Hematopoietic multipotent progenitor cell (in vitro differentiated cells): ENCODE results near the gene CPLX1. TPM values are rescaled to one million over a fixed set of nuclear protein-coding genes. Genes with fewer than 3 reads are reported as not detected.
A peak's percentile ranks its signal among the peaks of the same experiment; 100 is the strongest.

Experiments
- DNase-seq, 3 donors: peaks; one replicate each; pipeline ENCODE4 v3.0.0-alpha.2; 2011 to 2015; ENCODE audit warnings: low read depth in 2 of 3, low spot score in 2 of 3
- total RNA-seq: library from RNA; depleted of rRNA; stranded (reverse); fragments of >200 nt; gene quantifications from one replicate; pipeline ENCODE4 v1.2.3, GENCODE V29; 2012

Gene CPLX1
- total RNA-seq, 1 donor, result not detected

GRCh38 chr4:833731-834367 is 7.9 kb upstream of the CPLX1 start:
- no peak for DNase-seq

DNA sequence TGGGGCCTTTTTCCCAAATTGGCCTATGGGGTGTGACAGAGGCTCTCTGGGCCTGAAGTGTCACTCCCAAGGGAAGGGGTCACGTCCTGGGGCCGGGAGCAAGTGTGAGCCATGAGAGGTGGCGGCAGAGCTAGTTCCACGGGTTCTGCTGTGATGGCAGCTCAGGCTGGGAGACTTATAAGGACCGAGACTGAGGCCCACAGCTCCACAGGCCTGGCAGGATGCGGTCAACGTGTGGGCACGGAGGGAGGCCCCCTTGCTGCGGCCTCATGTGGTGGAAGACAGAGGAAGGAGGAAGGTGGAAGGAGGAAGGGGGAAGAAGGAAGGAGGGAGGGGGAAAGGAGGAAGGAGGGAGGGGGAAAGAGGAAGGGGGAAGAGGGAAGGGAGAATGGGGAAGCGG is 7.2 kb upstream of the CPLX1 start:
- DNase-seq, result no peak

- no peak for DNase-seq
Measured at GRCh38 chr4:832536-832935, 6.6 kb upstream of the CPLX1 start.

DNA sequence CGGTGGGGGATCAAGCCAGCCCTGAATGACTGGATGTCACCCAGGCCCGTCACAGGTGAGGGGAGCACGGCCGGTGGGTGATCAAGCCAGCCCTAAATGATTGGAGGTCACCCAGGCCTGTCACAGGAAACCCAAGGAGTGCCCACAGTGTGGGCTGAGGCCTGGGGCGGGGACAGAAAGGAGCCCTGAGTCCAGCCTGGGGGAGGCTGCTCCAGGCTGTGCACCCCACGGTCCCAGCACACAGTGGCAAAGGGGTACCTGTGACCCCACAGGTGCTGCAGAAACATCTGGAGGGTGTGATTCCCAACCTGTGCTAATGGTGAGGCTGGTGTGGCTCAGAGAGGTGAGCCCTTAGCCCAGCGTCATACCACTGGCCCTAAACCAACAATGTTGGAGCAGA is 6.2 kb upstream of the CPLX1 start:
- no peak for DNase-seq

- no peak for DNase-seq
Measured at GRCh38 chr4:831483-831805, 5.5 kb upstream of the CPLX1 start.

DNA sequence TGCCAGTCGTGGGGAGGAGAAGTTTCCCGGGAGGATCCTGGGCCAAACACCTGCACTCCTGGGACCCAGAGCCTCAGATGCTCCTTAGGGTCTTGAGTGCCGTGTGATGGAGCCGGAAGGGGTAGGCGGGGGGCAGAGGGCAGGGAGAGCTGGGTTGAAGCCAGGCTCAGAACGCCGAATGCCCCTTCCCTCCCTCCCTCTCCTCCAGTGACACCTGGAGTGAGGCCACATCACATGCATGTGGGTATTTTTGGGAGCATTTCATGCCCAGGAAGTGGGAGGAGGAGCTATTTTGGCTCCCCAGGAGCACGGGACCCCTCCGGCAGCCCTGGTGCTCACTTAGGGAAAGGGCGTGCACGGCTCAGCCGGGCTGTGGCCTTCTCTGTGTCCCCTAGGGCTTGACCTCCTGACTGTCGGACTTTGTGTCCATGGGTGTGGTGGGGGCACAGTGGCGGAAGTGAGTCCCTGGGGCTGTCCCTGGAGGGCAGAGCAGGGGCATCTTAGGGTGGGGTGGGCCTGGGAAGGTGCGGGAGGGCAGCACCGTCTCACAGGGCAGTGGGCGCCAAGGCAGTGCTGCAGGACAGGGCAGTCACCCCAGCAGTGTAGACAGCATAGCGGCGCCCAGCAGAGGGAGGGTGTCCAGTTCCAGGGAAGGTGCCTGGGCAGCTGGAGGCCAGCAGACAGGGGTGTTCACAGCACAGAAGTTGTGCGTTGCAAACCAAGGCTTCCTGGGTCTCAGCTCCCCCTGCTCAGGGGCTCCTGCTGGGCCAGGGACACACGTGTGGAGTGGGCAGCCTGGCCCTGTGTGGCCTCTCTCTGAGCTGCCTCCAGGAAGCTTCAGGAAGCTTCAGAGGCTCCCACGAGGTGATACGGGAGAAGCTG is 4.9 kb upstream of the CPLX1 start:
- DNase-seq, result no peak

GRCh38 chr4:829761-830600 is 4.1 kb upstream of the CPLX1 start:
- DNase-seq, result no peak

- DNase-seq, result no peak
Measured at GRCh38 chr4:829291-829690, 3.4 kb upstream of the CPLX1 start.

- DNase-seq, result no peak
Measured at GRCh38 chr4:828641-829271, 2.8 kb upstream of the CPLX1 start.

- DNase-seq, result no peak
Measured at GRCh38 chr4:827209-828081, 1.5 kb upstream of the CPLX1 start.

GRCh38 chr4:826508-827208 is 729 bp upstream of the CPLX1 start:
- DNase-seq, result no peak

GRCh38 chr4:825063-825970 is 612 bp downstream of the CPLX1 start:
- peak; percentile 14 to 42 (median 24) for DNase-seq

DNA sequence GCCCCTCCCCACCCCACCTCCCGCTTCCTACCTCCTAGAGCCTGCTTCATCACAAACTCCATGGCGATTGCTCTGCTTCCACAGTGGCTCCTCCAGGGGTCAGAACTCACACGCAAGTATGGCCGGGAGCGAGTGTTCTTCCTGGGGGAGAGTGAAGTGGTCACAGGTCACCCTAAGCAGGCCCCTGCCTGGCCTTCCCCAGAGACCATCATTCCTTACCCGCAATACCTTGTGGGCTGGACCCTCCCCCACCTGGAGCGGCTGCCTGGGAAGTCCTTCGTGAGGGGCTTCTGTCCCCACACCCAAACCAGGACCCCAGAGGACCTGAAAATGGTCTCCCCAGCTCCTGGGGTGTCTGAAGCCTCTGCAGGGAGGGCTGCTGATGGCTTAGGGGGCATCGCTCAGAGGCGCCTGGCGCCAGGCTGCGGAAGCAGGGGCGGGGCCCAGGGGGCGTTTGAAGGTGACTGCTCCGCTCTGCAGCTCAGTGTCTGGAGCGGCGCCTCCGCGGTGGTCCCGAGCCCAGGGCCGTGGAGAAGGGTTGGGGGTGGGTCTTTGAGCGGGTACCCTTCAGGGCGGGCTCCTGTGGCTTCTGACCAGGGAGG is 1.4 kb downstream of the CPLX1 start:
- no peak for DNase-seq

DNA sequence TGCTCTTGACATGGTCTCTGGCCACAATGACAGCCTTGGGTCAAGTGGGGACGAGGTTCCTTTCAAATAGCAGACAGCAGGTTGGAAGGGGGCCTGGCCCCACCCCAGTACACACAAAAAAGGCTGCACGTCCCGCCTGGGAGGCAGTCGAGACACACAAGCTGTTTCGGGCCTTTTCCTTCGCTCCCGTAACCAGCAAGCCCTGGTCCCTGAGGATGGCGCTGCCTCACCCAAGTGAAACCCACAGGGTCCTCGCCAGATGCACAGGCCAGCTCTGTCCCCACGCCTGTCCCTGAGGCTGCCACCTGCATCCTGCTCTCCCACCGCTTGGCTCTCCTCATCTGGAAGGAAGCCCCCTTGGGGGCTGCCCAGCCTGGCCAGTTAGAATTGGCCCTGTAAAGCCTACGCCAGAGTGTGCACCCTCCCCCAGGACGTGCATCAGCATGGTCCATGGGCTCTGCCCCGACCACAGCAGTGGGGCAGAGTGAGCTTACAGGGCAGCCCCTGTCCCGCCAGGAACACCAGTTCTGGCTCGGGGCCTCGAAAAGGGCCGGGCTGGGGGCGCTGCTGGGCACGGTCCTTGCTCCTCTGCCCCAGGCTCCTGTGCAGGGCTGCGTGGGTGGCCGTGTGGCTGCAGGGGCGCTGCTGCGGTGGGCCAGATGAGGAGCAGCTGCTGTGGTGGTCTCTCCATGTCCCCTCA is 2.0 kb downstream of the CPLX1 start:
- DNase-seq, result no peak

- no peak for DNase-seq
Measured at GRCh38 chr4:823176-823760, 2.7 kb downstream of the CPLX1 start.

- no peak for DNase-seq
Measured at GRCh38 chr4:822361-823175, 3.4 kb downstream of the CPLX1 start.
